ENCODE measurements around the gene SMLR1.

The SMLR1 gene

DNA sequence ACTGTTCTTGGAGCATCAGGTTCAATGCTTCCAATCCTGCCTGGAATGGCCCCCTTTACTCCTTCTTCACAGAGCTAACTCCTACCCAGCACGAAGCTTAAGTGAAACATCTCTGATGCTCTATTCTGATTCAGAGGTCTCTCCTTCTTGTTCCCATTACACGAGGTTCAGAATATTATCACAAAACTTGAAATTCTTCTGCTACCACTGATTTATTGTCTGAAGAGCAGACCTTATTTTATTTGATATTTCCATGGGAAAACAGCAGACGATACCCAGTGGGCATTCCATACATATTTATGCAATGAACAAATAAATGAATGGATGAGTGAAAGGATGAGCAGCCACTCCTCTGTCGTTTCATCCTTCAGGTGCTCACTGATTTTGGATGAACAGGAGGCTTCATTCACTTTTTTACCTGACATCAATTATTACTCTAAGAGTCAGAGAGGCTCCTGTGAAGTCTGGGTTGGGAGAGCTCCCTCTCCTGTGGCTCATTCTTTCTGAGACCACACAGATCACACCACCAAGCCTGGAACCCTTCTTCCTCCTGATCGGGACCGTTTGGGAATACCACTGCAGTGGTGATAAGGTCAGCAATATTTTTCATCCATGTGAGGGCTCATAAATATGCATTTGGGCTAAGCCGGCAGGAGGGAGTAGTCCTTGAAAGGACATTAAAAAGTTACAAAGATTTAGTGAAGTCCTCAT is 25.8 kb downstream of the SMLR1 start:
- DNase-seq (ENCODE audit: low spot score), result no peak

GRCh38 chr6:130853555-130854183 is 26.5 kb downstream of the SMLR1 start:
- DNase-seq (ENCODE audit: low spot score), result no peak

GRCh38 chr6:130858054-130858453 is 30.8 kb downstream of the SMLR1 start:
- DNase-seq (ENCODE audit: low spot score), result no peak

- no peak for DNase-seq (ENCODE audit: low spot score)
Observed at GRCh38 chr6:130858498-130859160, 31.4 kb downstream of the SMLR1 start.

- no peak for DNase-seq (ENCODE audit: low spot score)
Observed at GRCh38 chr6:130859161-130859867, 32.1 kb downstream of the SMLR1 start.

GRCh38 chr6:130862370-130862769 is 35.2 kb downstream of the SMLR1 start:
- no peak for DNase-seq (ENCODE audit: low spot score)

- no peak for DNase-seq (ENCODE audit: low spot score)
Observed at GRCh38 chr6:130863415-130864230, 36.4 kb downstream of the SMLR1 start.

- no peak for DNase-seq (ENCODE audit: low spot score)
Observed at GRCh38 chr6:130864344-130864743, 37.1 kb downstream of the SMLR1 start.

GRCh38 chr6:130865793-130866192 is 38.6 kb downstream of the SMLR1 start:
- no peak for DNase-seq (ENCODE audit: low spot score)

- DNase-seq (ENCODE audit: low spot score), result no peak
Observed at GRCh38 chr6:130869681-130870080, 42.5 kb downstream of the SMLR1 start.

- DNase-seq (ENCODE audit: low spot score), result no peak
Observed at GRCh38 chr6:130870179-130870880, 43.1 kb downstream of the SMLR1 start.

GRCh38 chr6:130872250-130873095 is 45.3 kb downstream of the SMLR1 start:
- peak; percentile 81 for DNase-seq (ENCODE audit: low spot score)

DNA sequence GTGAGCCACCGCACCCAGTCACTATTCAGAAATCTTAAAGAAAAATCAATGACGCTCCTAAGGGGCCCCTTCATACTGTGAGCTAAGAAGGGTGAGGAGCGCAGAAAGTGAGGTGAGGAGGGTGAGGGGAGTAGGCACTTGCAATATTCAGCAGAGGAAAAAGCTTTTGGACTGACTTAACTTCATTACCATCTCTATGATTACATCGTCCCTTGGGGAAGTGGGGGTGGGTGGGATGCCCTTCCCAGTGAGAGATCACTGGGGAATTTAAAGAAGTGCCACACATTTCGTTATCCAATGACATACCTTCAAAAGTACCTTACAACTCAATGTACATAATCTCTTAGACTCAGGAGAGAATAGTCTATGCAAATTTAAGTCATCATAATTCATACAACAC is 46.5 kb downstream of the SMLR1 start:
- no peak for DNase-seq (ENCODE audit: low spot score)

DNA sequence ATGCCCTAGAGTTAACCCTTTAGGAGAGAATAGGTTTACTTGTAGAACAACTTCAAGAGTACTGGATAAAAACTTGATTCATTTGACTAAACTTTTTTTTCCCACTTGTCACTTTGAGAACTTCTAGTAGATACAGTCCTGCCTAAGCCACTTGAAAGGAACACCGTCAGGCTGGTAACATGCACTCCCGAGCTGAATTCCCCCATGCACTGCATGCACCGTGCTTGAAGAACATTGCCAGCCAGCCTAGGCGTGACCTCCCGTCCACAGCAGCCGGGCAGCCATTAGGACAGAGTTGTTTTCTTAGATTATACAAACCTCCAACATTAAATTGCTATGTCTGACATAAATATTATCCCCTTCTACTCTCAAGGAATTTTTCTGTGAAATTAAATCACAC is 52.6 kb downstream of the SMLR1 start:
- DNase-seq (ENCODE audit: low spot score), result no peak

DNA sequence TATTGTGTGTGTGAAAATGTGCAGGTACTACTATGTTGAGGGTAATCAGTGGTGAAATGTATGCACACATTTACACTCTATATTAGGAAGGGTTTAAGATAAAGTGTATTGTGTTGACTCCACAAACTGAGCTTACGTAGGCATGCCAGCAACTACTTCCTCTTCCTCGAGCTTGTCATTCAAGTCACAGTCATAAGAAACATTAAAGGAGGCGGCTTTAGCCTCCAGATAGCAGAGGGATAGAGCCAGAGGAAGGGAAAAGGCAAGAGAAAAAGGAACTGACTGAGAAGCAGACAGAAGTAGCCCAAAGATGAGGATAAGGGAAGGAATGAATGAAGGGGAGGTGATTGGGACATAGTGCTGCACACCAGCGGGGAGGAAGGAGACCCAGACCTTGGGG is 55.2 kb downstream of the SMLR1 start:
- peak; percentile 56 for DNase-seq (ENCODE audit: low spot score)

DNA sequence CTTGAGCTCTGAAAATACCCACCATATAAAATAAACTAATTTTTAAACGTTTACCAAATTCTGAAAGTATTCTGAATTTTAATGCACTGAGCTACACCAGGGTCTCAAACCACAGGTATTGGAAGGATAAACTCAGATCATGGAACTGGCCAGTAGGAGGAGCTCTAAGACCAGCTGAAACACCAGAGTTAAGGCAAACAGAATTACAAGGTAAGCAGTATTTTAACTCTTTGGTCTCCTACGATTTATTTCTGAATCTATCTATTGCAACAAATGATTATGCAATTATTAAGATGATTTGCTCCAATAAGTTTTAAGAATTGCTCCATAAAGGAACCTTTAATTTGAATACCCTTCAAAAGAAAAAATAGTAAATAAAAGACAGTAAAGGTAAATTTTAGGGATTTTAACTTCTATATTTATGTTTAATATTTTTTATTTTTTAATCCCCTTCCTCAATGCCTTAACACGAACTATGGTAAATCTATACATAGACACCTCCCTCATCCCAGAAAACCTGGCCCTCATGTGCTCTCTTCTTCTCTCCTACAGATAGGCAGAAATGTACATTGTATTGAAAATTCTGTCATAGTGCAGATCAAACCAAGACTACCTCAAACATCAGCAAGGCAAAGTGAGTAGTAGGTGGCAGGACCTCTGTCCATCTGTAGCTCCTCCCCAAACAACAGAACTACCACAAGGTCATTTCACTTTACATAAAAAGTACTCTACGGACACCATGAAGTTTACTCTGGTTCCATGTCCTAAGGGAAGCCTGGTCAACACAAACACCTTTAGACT is 58.4 kb downstream of the SMLR1 start:
- peak; percentile 90 for DNase-seq (ENCODE audit: low spot score)
